ENCODE data around the gene FNDC3B. TPM values are rescaled to one million over a fixed set of nuclear protein-coding genes. Genes with fewer than 3 reads are reported as not detected.

FNDC3B gene
- total RNA-seq, 1 donor from 2014 or later = 14.7 TPM

- FAIRE-seq (no peak), DNase-seq (ENCODE audit: low spot score in 2 of 2) (no peak)
Measured at GRCh38 chr3:172339892-172340291, 300.5 kb downstream of the FNDC3B start.

GRCh38 chr3:172340583-172340982 is 301.2 kb downstream of the FNDC3B start:
- DNase-seq (ENCODE audit: low spot score in 2 of 2) (no peak), FAIRE-seq (no peak)

- DNase-seq (ENCODE audit: low spot score in 2 of 2) (peak in 1 of 2 donors; percentile 18), FAIRE-seq (no peak)
Measured at GRCh38 chr3:172341482-172342059, 302.2 kb downstream of the FNDC3B start.

GRCh38 chr3:172342097-172342659 is 302.8 kb downstream of the FNDC3B start:
- DNase-seq (ENCODE audit: low spot score in 2 of 2) = no peak
- no peak for FAIRE-seq

GRCh38 chr3:172343117-172343516 is 303.7 kb downstream of the FNDC3B start:
- DNase-seq (ENCODE audit: low spot score in 2 of 2) (no peak), FAIRE-seq (no peak)

GRCh38 chr3:172343979-172344378 is 304.6 kb downstream of the FNDC3B start:
- DNase-seq (ENCODE audit: low spot score in 2 of 2) = no peak
- no peak for FAIRE-seq

- FAIRE-seq (no peak), DNase-seq (ENCODE audit: low spot score in 2 of 2) (no peak)
Measured at GRCh38 chr3:172346161-172346560, 306.8 kb downstream of the FNDC3B start.

GRCh38 chr3:172347895-172348679 is 308.7 kb downstream of the FNDC3B start:
- DNase-seq (ENCODE audit: low spot score in 2 of 2) (no peak), FAIRE-seq (no peak)

GRCh38 chr3:172351895-172352466 is 312.6 kb downstream of the FNDC3B start:
- DNase-seq (ENCODE audit: low spot score in 2 of 2) (no peak), FAIRE-seq (no peak)

- DNase-seq (ENCODE audit: low spot score in 2 of 2) (no peak), FAIRE-seq (no peak)
Measured at GRCh38 chr3:172352786-172353185, 313.4 kb downstream of the FNDC3B start.

- no peak for FAIRE-seq
- DNase-seq (ENCODE audit: low spot score in 2 of 2) = no peak
Measured at GRCh38 chr3:172354931-172355499, 315.6 kb downstream of the FNDC3B start.

- DNase-seq (ENCODE audit: low spot score in 2 of 2) (peak in 1 of 2 donors; percentile 12), FAIRE-seq (no peak)
Measured at GRCh38 chr3:172355836-172356235, 316.5 kb downstream of the FNDC3B start.

- FAIRE-seq = no peak
Measured at GRCh38 chr3:172356427-172356826, 317.0 kb downstream of the FNDC3B start.

GRCh38 chr3:172357850-172358754 is 318.7 kb downstream of the FNDC3B start:
- FAIRE-seq (no peak), DNase-seq (ENCODE audit: low spot score in 2 of 2) (no peak)

More at GRCh38 chr3:172356427-172356826, 317.0 kb downstream of the FNDC3B start:
- DNase-seq (ENCODE audit: low spot score in 2 of 2) = no peak

GRCh38 chr3:172359231-172359630 is 319.9 kb downstream of the FNDC3B start:
- FAIRE-seq (no peak), DNase-seq (ENCODE audit: low spot score in 2 of 2) (no peak)

GRCh38 chr3:172359996-172360395 is 320.6 kb downstream of the FNDC3B start:
- DNase-seq (ENCODE audit: low spot score in 2 of 2) (no peak), FAIRE-seq (no peak)

- DNase-seq (ENCODE audit: low spot score in 2 of 2) (no peak), FAIRE-seq (no peak)
Measured at GRCh38 chr3:172362583-172362982, 323.2 kb downstream of the FNDC3B start.

- FAIRE-seq (no peak), DNase-seq (ENCODE audit: low spot score in 2 of 2) (no peak)
Measured at GRCh38 chr3:172364374-172365027, 325.1 kb downstream of the FNDC3B start.

- FAIRE-seq = no peak
- DNase-seq (ENCODE audit: low spot score in 2 of 2) = no peak
Measured at GRCh38 chr3:172365028-172365567, 325.7 kb downstream of the FNDC3B start.

Measured in frontal cortex (tissue), 4 donors.